DOHH2 (cell line): ENCODE results near the gene ATG9B.

ENCODE experiments used
- H3F3A ChIP-seq: fragments of 200-600 bp; sonication (generic), shearing (Covaris generic); 2 replicates; pipeline ENCODE4 v1.6.0; 2016; ENCODE audit warnings: antibody characterized with exemption, mild to moderate bottlenecking; ENCODE audit not compliant: control insufficient read depth, insufficient read depth
- H3K27ac ChIP-seq: fragments of 200-600 bp; sonication (generic); 2 replicates; pipeline ENCODE4 v1.5.1; 2014; ENCODE audit warnings: low read depth, mild to moderate bottlenecking, low read length, moderate library complexity
- H3K27me3 ChIP-seq: fragments of 200-600 bp; sonication (generic); 2 replicates; pipeline ENCODE4 v1.6.1; 2014; ENCODE audit warnings: mild to moderate bottlenecking, low read length, mixed read lengths; ENCODE audit not compliant: control insufficient read depth
- H3K36me3 ChIP-seq: fragments of 200-600 bp; sonication (generic); 2 replicates; pipeline ENCODE4 v1.6.1; 2014; ENCODE audit warnings: mild to moderate bottlenecking, low read length, moderate library complexity, mixed read lengths; ENCODE audit not compliant: control insufficient read depth
- H3K4me1 ChIP-seq: fragments of 200-600 bp; sonication (generic); 2 replicates; pipeline ENCODE4 v1.6.1; 2014; ENCODE audit warnings: mild to moderate bottlenecking, low read length, mixed read lengths; ENCODE audit not compliant: control insufficient read depth
- H3K4me2 ChIP-seq: fragments of 200-600 bp; sonication (generic); 2 replicates; pipeline ENCODE4 v1.6.0; 2014; ENCODE audit warnings: mild to moderate bottlenecking, low read length, moderate library complexity
- H3K4me3 ChIP-seq: fragments of 200-600 bp; sonication (generic); 2 replicates; pipeline ENCODE4 v1.5.1; 2014; ENCODE audit warnings: mild to moderate bottlenecking, low read length, mixed read lengths
- H3K79me2 ChIP-seq: fragments of 200-600 bp; sonication (generic); 2 replicates; pipeline ENCODE4 v1.6.1; 2014; ENCODE audit warnings: mild to moderate bottlenecking, low read length, mixed read lengths; ENCODE audit not compliant: control insufficient read depth
- H3K9me2 ChIP-seq: fragments of 200-600 bp; sonication (generic); replicated peaks from 2 replicates; pipeline ENCODE4 v1.6.1; 2014; ENCODE audit warnings: mild to moderate bottlenecking, low read length, mixed read lengths; ENCODE audit not compliant: control insufficient read depth
- H3K9me3 ChIP-seq: fragments of 200-600 bp; sonication (generic); 2 replicates; pipeline ENCODE4 v1.6.1; 2014; ENCODE audit warnings: antibody characterized with exemption, low read length, mixed read lengths; ENCODE audit not compliant: control insufficient read depth, insufficient read depth
- H4K20me1 ChIP-seq: fragments of 200-600 bp; sonication (generic); 2 replicates; pipeline ENCODE4 v1.6.0; 2014; ENCODE audit warnings: low read depth, mild to moderate bottlenecking, antibody characterized with exemption, low read length, moderate library complexity; ENCODE audit not compliant: control insufficient read depth, insufficient read depth
- CTCF ChIP-seq: fragments of 200-600 bp; sonication (generic); IDR thresholded peaks from one replicate; pipeline ENCODE4 v1.5.1; 2014; ENCODE audit warnings: antibody characterized with exemption, mild to moderate bottlenecking, low read depth, low read length; ENCODE audit not compliant: poor library complexity, severe bottlenecking
- EZH2phosphoT487 ChIP-seq: fragments of 200-600 bp; sonication (generic); IDR thresholded peaks from 2 replicates; pipeline ENCODE4 v1.6.1; 2017; ENCODE audit warnings: borderline replicate concordance, mild to moderate bottlenecking, antibody characterized with exemption, low read length, moderate library complexity, mixed read lengths

Gene ATG9B

DNA sequence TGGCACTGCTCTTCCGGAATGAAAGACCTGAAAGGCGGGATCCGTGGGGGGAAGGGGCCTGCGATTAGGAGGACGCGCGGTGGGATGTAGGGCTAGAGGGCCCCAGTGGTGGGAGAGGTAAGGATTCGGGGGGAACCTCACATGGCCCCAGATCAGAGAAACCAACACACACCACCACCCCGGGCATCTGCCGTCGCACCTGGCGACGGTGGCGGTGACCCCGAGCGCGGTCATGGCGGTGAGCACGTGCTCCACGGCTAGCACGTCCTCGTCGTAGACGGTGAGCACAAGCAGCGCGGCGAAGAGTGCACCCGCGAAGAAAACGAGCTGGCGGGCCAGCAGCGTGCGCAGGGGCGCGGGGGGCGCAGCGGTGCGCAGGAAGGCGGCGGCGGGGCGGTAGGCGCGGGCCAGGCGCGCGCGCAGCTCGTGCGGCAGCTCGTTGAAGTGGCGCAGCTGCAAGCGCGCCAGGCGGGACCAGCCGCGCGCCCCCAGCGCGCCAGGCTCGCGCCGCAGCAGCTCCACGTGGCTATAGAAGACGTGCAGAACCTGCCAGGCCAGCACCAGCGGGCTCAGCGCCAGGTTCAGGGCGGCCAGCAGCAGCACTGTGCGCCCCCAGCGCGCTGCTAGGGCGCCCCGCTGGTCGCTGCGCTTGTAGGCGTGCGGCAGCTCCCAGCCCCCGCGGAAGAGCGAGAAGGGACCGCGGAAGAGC, 5.7 kb downstream of the ATG9B start:
- no peak overlapping the region for H3K27ac ChIP-seq
- H3K79me2 ChIP-seq = no peaks in the 10 kb centered on the region
- H3K9me3 ChIP-seq = no peaks in the 10 kb centered on the region
- H4K20me1 ChIP-seq = no peaks in the 10 kb centered on the region
- peak; percentile 33 for TF ChIP-seq CTCF
- no peak for TF ChIP-seq EZH2phosphoT487
- H3K36me3 ChIP-seq = no peaks in the 10 kb centered on the region
- no peaks in the 10 kb centered on the region for H3K9me2 ChIP-seq
- peak overlapping the region; percentile 77 for H3K4me3 ChIP-seq
- peak overlapping the region; percentile 90 for H3K4me2 ChIP-seq
- H3F3A ChIP-seq = no peaks in the 10 kb centered on the region
- H3K4me1 ChIP-seq = peaks cover 36% of the 10 kb centered on the region
- peaks cover 23% of the 10 kb centered on the region for H3K27me3 ChIP-seq

GRCh38 chr7:151017953-151018420, 6.3 kb downstream of the ATG9B start:
- no peaks in the 10 kb centered on the region for H4K20me1 ChIP-seq
- H3K4me3 ChIP-seq = peak overlapping the region; percentile 77
- peak overlapping the region; percentile 90 for H3K4me2 ChIP-seq
- no peaks in the 10 kb centered on the region for H3F3A ChIP-seq
- H3K9me2 ChIP-seq = no peaks in the 10 kb centered on the region
- no peak for TF ChIP-seq EZH2phosphoT487
- TF ChIP-seq CTCF = peak; percentile 100
- no peak overlapping the region for H3K27ac ChIP-seq
- H3K4me1 ChIP-seq = peaks cover 42% of the 10 kb centered on the region
- H3K9me3 ChIP-seq = no peaks in the 10 kb centered on the region
- peaks cover 23% of the 10 kb centered on the region for H3K27me3 ChIP-seq
- H3K79me2 ChIP-seq = no peaks in the 10 kb centered on the region
- no peaks in the 10 kb centered on the region for H3K36me3 ChIP-seq

- H3K9me2 ChIP-seq = no peaks in the 10 kb centered on the region
- peak overlapping the region; percentile 90 for H3K4me2 ChIP-seq
- H3K27me3 ChIP-seq = peaks cover 23% of the 10 kb centered on the region
- no peaks in the 10 kb centered on the region for H3K36me3 ChIP-seq
- H3K27ac ChIP-seq = no peak overlapping the region
- H3K9me3 ChIP-seq = no peaks in the 10 kb centered on the region
- H4K20me1 ChIP-seq = no peaks in the 10 kb centered on the region
- no peaks in the 10 kb centered on the region for H3F3A ChIP-seq
- H3K4me1 ChIP-seq = peaks cover 43% of the 10 kb centered on the region
- no peaks in the 10 kb centered on the region for H3K79me2 ChIP-seq
- no peak for TF ChIP-seq EZH2phosphoT487
- no peak for TF ChIP-seq CTCF
- H3K4me3 ChIP-seq = peak overlapping the region; percentile 77
Measured at GRCh38 chr7:151017370-151017952, 6.8 kb downstream of the ATG9B start.
